Spleen (tissue), 7 donors: ENCODE data around the gene EHD2.

Source experiments
- CTCF ChIP-seq, 11 experiments: fragments of 200-600 bp in 7 of 11; fragments of 450-650 bp in 4 of 11; sonication (generic) in 4 of 11; IDR thresholded peaks in 8 of 11; conservative IDR thresholded peaks in 3 of 11; 1 replicate in 7 of 11; 2 replicates in 4 of 11; pipeline versions ENCODE4 v1.4.0 to v1.8.0; 2016 to 2021; ENCODE audit warnings: antibody characterized with exemption in 11 of 11, inconsistent platforms in 4 of 11, mild to moderate bottlenecking in 1 of 11
- POLR2AphosphoS5 ChIP-seq, 3 donors: sonication (generic); formaldehyde crosslinking; IDR thresholded peaks; one replicate each; pipeline ENCODE4 v1.5.1; 2017; ENCODE audit warnings: antibody characterized with exemption in 3 of 3
- donor health status: DM: no; HTN: no; CAD: no; lungs with moderate emphysema.
- donor health status: DM: no; HTN: no; CAD: no.
- donor health status: DM: no; HTN: no; CAD: no.

DNA sequence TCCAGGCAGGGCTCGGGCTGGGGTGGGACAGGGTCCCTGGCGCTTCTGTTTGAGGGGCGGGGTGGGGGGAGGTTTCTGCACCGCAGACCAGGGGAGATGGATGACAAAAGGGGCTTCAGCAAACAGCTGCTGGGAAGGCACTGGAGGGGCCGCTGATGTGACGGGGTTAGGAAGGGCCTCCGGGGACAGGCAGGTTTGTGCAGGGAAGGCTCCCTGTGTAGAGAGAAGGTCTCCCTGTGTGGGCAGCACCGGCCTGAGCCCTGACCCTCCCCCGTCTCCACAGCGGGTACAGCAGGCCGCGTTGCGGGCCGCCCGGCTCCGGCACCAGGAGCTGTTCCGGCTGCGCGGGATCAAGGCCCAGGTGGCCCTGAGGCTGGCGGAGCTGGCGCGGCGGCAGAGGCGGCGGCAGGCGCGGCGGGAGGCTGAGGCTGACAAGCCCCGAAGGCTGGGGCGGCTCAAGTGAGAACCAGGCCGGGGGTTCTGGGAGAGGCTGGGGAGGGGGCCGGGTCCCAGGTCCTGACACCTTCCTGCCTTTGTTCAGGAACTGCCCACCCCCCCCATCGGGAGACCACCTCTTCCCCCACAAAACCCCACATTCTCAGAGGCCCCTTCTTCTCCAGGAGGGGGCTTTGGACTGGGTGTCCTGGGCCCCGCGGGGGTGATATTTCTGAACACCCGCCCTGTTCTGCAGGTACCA lies 42.0 kb downstream of the EHD2 start:
- TF ChIP-seq CTCF (IDR thresholded peaks at IDR 0.05 in 8 of 11, conservative IDR thresholded peaks at IDR 0.05 in 3 of 11) (no peak), POLR2AphosphoS5 (IDR thresholded peaks at IDR 0.05) (peak in 1 of 3 donors; percentile 1)
